ENCODE data around the gene CDK6.

Gene CDK6

GRCh38 chr7:92648067-92648466, 188.3 kb downstream of the CDK6 start:
- H4K20me1 ChIP-seq (ENCODE audit: insufficient read depth, low read length): no peaks in the 10 kb centered on the region
- ATAC-seq (ENCODE audit: insufficient read depth, low read depth) (no peak), DNase-seq (no peak)
- H3K4me1 ChIP-seq (ENCODE audit: insufficient read depth, low read length): peaks cover 97% of the 10 kb centered on the region
- TF ChIP-seq, protein P1, sequence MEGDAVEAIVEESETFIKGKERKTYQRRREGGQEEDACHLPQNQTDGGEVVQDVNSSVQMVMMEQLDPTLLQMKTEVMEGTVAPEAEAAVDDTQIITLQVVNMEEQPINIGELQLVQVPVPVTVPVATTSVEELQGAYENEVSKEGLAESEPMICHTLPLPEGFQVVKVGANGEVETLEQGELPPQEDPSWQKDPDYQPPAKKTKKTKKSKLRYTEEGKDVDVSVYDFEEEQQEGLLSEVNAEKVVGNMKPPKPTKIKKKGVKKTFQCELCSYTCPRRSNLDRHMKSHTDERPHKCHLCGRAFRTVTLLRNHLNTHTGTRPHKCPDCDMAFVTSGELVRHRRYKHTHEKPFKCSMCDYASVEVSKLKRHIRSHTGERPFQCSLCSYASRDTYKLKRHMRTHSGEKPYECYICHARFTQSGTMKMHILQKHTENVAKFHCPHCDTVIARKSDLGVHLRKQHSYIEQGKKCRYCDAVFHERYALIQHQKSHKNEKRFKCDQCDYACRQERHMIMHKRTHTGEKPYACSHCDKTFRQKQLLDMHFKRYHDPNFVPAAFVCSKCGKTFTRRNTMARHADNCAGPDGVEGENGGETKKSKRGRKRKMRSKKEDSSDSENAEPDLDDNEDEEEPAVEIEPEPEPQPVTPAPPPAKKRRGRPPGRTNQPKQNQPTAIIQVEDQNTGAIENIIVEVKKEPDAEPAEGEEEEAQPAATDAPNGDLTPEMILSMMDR (IDR thresholded peaks at IDR 0.05; ENCODE audit: borderline replicate concordance, extremely low read depth, low read length, poor library complexity, severe bottlenecking): no peak
- TF ChIP-seq EZH2 (IDR thresholded peaks at IDR 0.05; ENCODE audit: borderline replicate concordance, low read depth, low read length, severe bottlenecking): no peak
- H3K36me3 ChIP-seq (ENCODE audit: insufficient read depth, low read length): peaks cover 68% of the 10 kb centered on the region
- peaks cover 98% of the 10 kb centered on the region for H3K79me2 ChIP-seq (ENCODE audit: insufficient read depth, low read length)
- peak overlapping the region; percentile 6; the same call in 1 of the 2 replicates for H3K9ac ChIP-seq (ENCODE audit: low read depth, low read length)
- H2AFZ ChIP-seq (ENCODE audit: low read depth, low read length): no peak overlapping the region
- H3K4me2 ChIP-seq (ENCODE audit: insufficient read depth, low read length): no peak overlapping the region
- no peak overlapping the region for H3K4me3 ChIP-seq (ENCODE audit: low read depth in 1 of 2, low read length in 2 of 2)
- no peaks in the 10 kb centered on the region for H3K9me3 ChIP-seq (ENCODE audit: insufficient read depth, low read length, severe bottlenecking)
- H3K27ac ChIP-seq (ENCODE audit: low read length): peak overlapping the region; percentile 99
- H3K27me3 ChIP-seq (ENCODE audit: insufficient read depth, low read length, poor library complexity): no peaks in the 10 kb centered on the region

DNA sequence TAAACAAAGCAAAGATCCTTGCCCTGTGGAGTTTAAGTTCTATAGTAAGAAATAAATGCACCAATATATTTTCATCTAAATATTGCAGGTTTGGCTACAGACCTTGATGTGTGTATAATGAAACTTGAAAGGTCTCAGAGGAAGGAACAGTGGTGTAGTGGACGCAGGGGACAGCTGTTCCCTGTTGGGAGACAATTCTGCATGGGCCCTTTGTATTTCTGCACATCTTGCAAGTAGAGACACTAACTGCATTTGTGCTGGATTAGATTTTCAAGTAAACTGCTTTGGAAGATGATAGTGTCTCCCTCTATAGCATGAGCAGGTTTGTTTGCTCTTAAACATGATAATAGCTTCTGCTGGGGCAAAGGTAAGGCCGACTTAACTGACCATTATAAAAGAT, 188.7 kb downstream of the CDK6 start:
- H4K20me1 ChIP-seq (ENCODE audit: insufficient read depth, low read length): no peaks in the 10 kb centered on the region
- TF ChIP-seq, protein P1 (IDR thresholded peaks at IDR 0.05; ENCODE audit: borderline replicate concordance, extremely low read depth, low read length, poor library complexity, severe bottlenecking): no peak
- TF ChIP-seq EZH2 (IDR thresholded peaks at IDR 0.05; ENCODE audit: borderline replicate concordance, low read depth, low read length, severe bottlenecking): no peak
- DNase-seq (no peak), ATAC-seq (ENCODE audit: insufficient read depth, low read depth) (no peak)
- peaks cover 68% of the 10 kb centered on the region for H3K36me3 ChIP-seq (ENCODE audit: insufficient read depth, low read length)
- H3K27me3 ChIP-seq (ENCODE audit: insufficient read depth, low read length, poor library complexity): no peaks in the 10 kb centered on the region
- no peak overlapping the region for H3K4me3 ChIP-seq (ENCODE audit: low read depth in 1 of 2, low read length in 2 of 2)
- peaks cover 98% of the 10 kb centered on the region for H3K4me1 ChIP-seq (ENCODE audit: insufficient read depth, low read length)
- H3K79me2 ChIP-seq (ENCODE audit: insufficient read depth, low read length): peaks cover 98% of the 10 kb centered on the region
- peak overlapping the region; percentile 6; the same call in 1 of the 2 replicates for H3K9ac ChIP-seq (ENCODE audit: low read depth, low read length)
- peak overlapping the region; percentile 99 for H3K27ac ChIP-seq (ENCODE audit: low read length)
- no peak overlapping the region for H2AFZ ChIP-seq (ENCODE audit: low read depth, low read length)
- H3K9me3 ChIP-seq (ENCODE audit: insufficient read depth, low read length, severe bottlenecking): no peaks in the 10 kb centered on the region
- H3K4me2 ChIP-seq (ENCODE audit: insufficient read depth, low read length): no peak overlapping the region; the same call in 1 of the 2 replicates

DNA sequence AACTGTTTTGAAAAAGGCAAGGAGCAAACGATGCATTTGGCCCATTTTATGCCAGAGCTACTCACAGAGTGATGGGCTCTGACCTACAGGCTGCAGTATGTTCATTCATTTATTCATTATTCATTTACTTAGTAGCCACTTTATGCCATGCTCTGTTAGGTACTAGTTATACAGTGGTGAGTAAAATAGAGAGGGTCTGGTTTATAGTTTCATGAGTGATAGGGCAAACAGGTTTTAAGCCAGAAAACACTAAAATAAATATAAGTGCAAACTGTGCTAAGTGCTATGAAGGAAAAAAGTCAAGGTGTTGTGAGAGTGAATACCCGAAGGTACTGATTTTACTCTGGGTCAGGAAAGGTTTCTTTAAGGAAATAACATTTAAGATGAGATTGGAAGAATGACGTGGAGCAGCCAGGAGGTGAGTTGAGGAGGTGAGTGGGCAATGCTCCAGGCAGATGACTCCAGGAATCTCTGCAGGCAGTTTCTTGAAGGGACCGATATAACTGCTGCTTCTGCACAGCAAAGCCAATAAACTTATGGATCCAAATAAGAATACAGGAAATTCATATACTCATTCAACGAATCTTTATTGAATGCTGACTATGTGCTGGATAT, 189.3 kb downstream of the CDK6 start:
- Histone ChIP-seq H3K36me3 (ENCODE audit: insufficient read depth, low read length) (peaks cover 71% of the 10 kb centered on the region), H3K9ac (ENCODE audit: low read depth, low read length) (0 out of 2 replicates have a peak overlapping the region, but pooled peaks have one; percentile 5), H2AFZ (ENCODE audit: low read depth, low read length) (no peak overlapping the region), H3K4me3 (ENCODE audit: low read depth in 1 of 2, low read length in 2 of 2) (no peak overlapping the region), H4K20me1 (ENCODE audit: insufficient read depth, low read length) (no peaks in the 10 kb centered on the region), H3K27ac (ENCODE audit: low read length) (peak overlapping the region; percentile 99), H3K79me2 (ENCODE audit: insufficient read depth, low read length) (peaks cover 98% of the 10 kb centered on the region), H3K4me1 (ENCODE audit: insufficient read depth, low read length) (peaks cover 98% of the 10 kb centered on the region), H3K9me3 (ENCODE audit: insufficient read depth, low read length, severe bottlenecking) (no peaks in the 10 kb centered on the region), H3K4me2 (ENCODE audit: insufficient read depth, low read length) (no peak overlapping the region; the same call in 1 of the 2 replicates), H3K27me3 (ENCODE audit: insufficient read depth, low read length, poor library complexity) (no peaks in the 10 kb centered on the region)
- no peak for ATAC-seq (ENCODE audit: insufficient read depth, low read depth)
- DNase-seq: no peak
- TF ChIP-seq, protein P1 (IDR thresholded peaks at IDR 0.05; ENCODE audit: borderline replicate concordance, extremely low read depth, low read length, poor library complexity, severe bottlenecking): no peak
- TF ChIP-seq EZH2 (IDR thresholded peaks at IDR 0.05; ENCODE audit: borderline replicate concordance, low read depth, low read length, severe bottlenecking): no peak
